Measurements from ENCODE around the gene CERS6. TPM values are rescaled to one million over a fixed set of nuclear protein-coding genes. Genes with fewer than 3 reads are reported as not detected.

CERS6 gene
- polyA plus RNA-seq, 1 donor from 2014 or later, result 59.3 TPM

- Histone ChIP-seq H3K36me3 (ENCODE audit: insufficient read depth, low read length) (no peaks in the 10 kb centered on the region), H3K4me3 (ENCODE audit: low read length) (no peak overlapping the region), H3K9me2 (ENCODE audit: insufficient read depth, low read length) (no peaks in the 10 kb centered on the region), H3K9me3 (ENCODE audit: low read length) (no peaks in the 10 kb centered on the region), H3F3A (ENCODE audit: insufficient read depth, low read length, poor library complexity, severe bottlenecking) (no peaks in the 10 kb centered on the region), H3K4me2 (ENCODE audit: low read length) (no peak overlapping the region), H3K9ac (ENCODE audit: low read length) (no peak overlapping the region), H3K27ac (ENCODE audit: low read length) (no peak overlapping the region), H3K79me2 (replicated peaks; ENCODE audit: insufficient read depth, low read length) (no peaks in the 10 kb centered on the region), H2AFZ (ENCODE audit: low read depth, low read length) (no peak overlapping the region), H4K20me1 (ENCODE audit: insufficient read depth) (no peaks in the 10 kb centered on the region), H3K27me3 (ENCODE audit: insufficient read depth, low read depth, low read length) (no peaks in the 10 kb centered on the region)
- TF ChIP-seq CTCF (IDR thresholded peaks at IDR 0.05; ENCODE audit: poor library complexity, severe bottlenecking) (no peak), MXI1 (conservative IDR thresholded peaks at IDR 0.05; ENCODE audit: poor library complexity, severe bottlenecking) (no peak), SMC3 (conservative IDR thresholded peaks at IDR 0.05; ENCODE audit: poor library complexity) (no peak), EZH2 (IDR thresholded peaks at IDR 0.05; ENCODE audit: borderline replicate concordance, insufficient read depth, low read length, poor library complexity, severe bottlenecking) (no peak), POLR2AphosphoS5 (IDR thresholded peaks at IDR 0.05) (no peak), EP300 (conservative IDR thresholded peaks at IDR 0.05; ENCODE audit: poor library complexity, severe bottlenecking) (no peak), TAF1 (IDR thresholded peaks at IDR 0.05; ENCODE audit: low read depth) (no peak), REST (IDR thresholded peaks at IDR 0.05; ENCODE audit: borderline replicate concordance) (no peak), RAD21 (conservative IDR thresholded peaks at IDR 0.05) (no peak)
Measured at GRCh38 chr2:168416555-168416954, 39.5 kb upstream of the CERS6 start.

GRCh38 chr2:168422584-168422983, 33.5 kb upstream of the CERS6 start:
- no peaks in the 10 kb centered on the region for H3K27me3 ChIP-seq (ENCODE audit: insufficient read depth, low read depth, low read length)
- no peaks in the 10 kb centered on the region for H3K79me2 ChIP-seq (replicated peaks; ENCODE audit: insufficient read depth, low read length)
- H3K4me2 ChIP-seq (ENCODE audit: low read length), result no peak overlapping the region
- no peak overlapping the region for H3K4me3 ChIP-seq (ENCODE audit: low read length)
- no peaks in the 10 kb centered on the region for H4K20me1 ChIP-seq (ENCODE audit: insufficient read depth)
- no peaks in the 10 kb centered on the region for H3F3A ChIP-seq (ENCODE audit: insufficient read depth, low read length, poor library complexity, severe bottlenecking)
- H2AFZ ChIP-seq (ENCODE audit: low read depth, low read length), result no peak overlapping the region
- H3K9me3 ChIP-seq (ENCODE audit: low read length), result no peaks in the 10 kb centered on the region
- TF ChIP-seq CTCF (IDR thresholded peaks at IDR 0.05; ENCODE audit: poor library complexity, severe bottlenecking) (no peak), MXI1 (conservative IDR thresholded peaks at IDR 0.05; ENCODE audit: poor library complexity, severe bottlenecking) (no peak), TAF1 (IDR thresholded peaks at IDR 0.05; ENCODE audit: low read depth) (no peak), EP300 (conservative IDR thresholded peaks at IDR 0.05; ENCODE audit: poor library complexity, severe bottlenecking) (no peak), POLR2AphosphoS5 (IDR thresholded peaks at IDR 0.05) (no peak), RAD21 (conservative IDR thresholded peaks at IDR 0.05) (no peak), EZH2 (IDR thresholded peaks at IDR 0.05; ENCODE audit: borderline replicate concordance, insufficient read depth, low read length, poor library complexity, severe bottlenecking) (no peak), SMC3 (conservative IDR thresholded peaks at IDR 0.05; ENCODE audit: poor library complexity) (no peak), REST (IDR thresholded peaks at IDR 0.05; ENCODE audit: borderline replicate concordance) (no peak)
- no peaks in the 10 kb centered on the region for H3K36me3 ChIP-seq (ENCODE audit: insufficient read depth, low read length)
- H3K27ac ChIP-seq (ENCODE audit: low read length), result no peak overlapping the region
- H3K9ac ChIP-seq (ENCODE audit: low read length), result no peak overlapping the region
- no peaks in the 10 kb centered on the region for H3K9me2 ChIP-seq (ENCODE audit: insufficient read depth, low read length)
